ENCODE results near the gene CDC42EP4.

Gene CDC42EP4

GRCh38 chr17:73251871-73252270, 59.9 kb downstream of the CDC42EP4 start:
- DNase-seq (ENCODE audit: low spot score): no peak

DNA sequence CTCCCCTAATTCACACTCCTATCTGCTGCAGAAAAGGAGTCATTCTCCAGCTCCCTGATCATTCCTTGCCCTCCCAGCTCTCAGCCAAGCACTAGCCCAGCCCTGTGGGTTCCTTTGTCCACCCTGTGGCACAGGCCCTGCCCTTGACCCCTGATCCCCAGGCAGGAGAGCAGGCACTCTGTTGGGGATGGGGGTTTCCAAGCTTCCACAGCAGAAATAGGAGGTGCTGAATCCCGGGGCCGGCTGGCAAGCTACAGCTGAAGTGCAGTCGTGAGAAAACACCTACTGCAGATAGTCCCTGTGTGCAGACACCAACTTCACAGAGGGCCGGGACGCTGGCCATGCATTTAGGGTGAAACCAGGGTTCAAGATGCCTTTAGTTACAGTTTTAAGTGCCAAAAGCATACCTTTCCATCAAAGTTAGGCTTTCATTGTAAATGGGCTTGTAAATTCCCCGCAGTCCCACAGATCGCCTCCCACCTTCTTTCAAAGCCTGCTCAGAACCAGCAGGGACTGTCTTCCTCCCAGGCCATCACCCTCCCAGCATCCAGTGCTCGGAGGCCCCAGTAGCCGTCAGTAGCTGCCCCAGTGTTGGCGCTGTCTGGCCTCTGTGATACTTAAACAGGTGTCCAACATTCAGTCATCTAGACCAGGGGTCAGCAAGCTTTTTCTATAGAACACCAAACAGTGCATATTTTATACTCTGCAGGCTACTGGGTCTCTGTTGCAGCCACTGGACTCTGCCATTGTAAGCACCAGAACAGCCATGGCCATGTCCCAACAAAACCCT, 60.8 kb downstream of the CDC42EP4 start:
- DNase-seq (ENCODE audit: low spot score): no peak

DNA sequence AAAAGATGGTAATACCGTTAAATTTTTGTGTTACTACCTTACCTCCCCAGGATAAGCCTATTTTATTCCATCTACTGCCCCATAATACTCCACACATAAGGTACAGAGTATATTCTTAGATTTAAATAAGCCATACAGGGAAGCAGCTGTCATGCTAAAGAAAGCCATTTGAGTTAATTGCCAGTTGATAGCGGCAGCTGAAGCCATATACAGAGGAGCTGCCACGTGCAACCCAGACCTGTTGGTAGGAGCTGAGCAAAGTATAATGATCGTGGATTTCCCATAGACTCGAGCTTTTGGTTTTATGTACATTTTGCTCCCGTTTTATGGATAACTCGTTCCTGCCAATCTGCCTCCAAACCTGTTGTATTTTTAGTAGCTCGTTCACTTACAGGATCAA, 62.1 kb downstream of the CDC42EP4 start:
- no peak for DNase-seq (ENCODE audit: low spot score)

DNA sequence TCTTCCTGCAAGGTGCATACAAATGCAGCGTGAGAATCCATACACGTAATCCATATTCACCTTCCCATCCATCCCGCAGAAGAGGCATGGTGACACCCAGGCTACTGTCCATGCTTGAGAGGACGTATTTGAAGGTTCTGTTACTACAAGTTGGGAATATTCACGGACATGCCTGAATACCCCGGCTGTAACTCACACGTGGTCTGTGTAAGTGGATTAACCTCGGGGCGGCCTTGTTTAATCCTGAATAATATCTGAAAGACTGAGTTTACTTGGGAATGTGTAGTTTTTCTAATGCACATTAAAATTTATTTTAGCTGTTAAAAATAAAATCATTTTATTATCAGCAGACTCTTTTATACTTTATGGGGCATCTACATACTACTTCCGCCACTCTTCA, 63.3 kb downstream of the CDC42EP4 start:
- no peak for DNase-seq (ENCODE audit: low spot score)

- no peak for DNase-seq (ENCODE audit: low spot score)
Measured at GRCh38 chr17:73247726-73248125, 64.1 kb downstream of the CDC42EP4 start.

DNA sequence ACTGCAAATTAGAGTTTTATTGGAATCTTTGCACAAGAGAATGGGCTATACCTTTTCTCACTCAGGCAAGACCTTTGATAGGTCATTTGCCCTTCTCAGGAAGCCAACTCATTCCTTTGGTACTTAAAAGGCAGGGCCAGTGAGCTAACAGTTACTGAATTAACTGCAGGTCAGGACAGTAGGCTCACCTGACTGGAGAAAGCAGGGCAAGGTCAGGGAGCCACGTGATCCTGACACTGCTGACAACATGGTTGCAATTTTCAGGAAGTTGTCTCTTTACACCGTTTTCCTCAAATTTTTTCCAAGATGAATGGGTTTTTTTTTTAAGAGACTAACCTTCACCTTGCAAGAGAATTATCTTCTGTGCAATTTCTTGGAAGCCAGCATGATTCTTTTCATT, 71.2 kb downstream of the CDC42EP4 start:
- DNase-seq (ENCODE audit: low spot score): no peak

- no peak for DNase-seq (ENCODE audit: low spot score)
Measured at GRCh38 chr17:73237714-73238113, 74.1 kb downstream of the CDC42EP4 start.

- DNase-seq (ENCODE audit: low spot score): no peak
Measured at GRCh38 chr17:73234736-73235135, 77.1 kb downstream of the CDC42EP4 start.

All from hepatic stellate cell (primary cell).